ENCODE results near the gene STT3B. TPM values are rescaled to one million over a fixed set of nuclear protein-coding genes. Genes with fewer than 3 reads are reported as not detected.

STT3B gene
- 177 and 191 TPM in 2 replicates for total RNA-seq

GRCh38 chr3:31532587-31533168, at the start of gene STT3B:
STT3B (plus strand) TSS chr3:31532925; CDS start chr3:31532999, 74 bp downstream.

All from articular chondrocyte of knee joint (primary cell).